H1 (cell line): Measurements from ENCODE around the gene PTCH1. TPM values are rescaled to one million over a fixed set of nuclear protein-coding genes. Genes with fewer than 3 reads are reported as not detected.

Experiments
- ATF2 ChIP-seq: IDR thresholded peaks from 2 replicates; pipeline ENCODE4 v1.6.1; 2012; ENCODE audit warnings: low read length, inconsistent platforms
- CTBP2 ChIP-seq: IDR thresholded peaks from 2 replicates; pipeline ENCODE4 v1.7.0; 2011; ENCODE audit warnings: borderline replicate concordance, mild to moderate bottlenecking, moderate library complexity, mixed read lengths, low read length; ENCODE audit not compliant: insufficient read depth, insufficient read length
- KDM4A ChIP-seq: IDR thresholded peaks from one replicate; pipeline ENCODE4 v1.7.1; 2012; ENCODE audit warnings: low read depth, mild to moderate bottlenecking, moderate library complexity, low read length, inconsistent platforms; ENCODE audit not compliant: severe bottlenecking
- POLR2A ChIP-seq, 2 experiments: IDR thresholded peaks; 1 replicate in 1 of 2; 2 replicates in 1 of 2; pipeline ENCODE4 v1.6.1; 2011; ENCODE audit warnings: low read depth in 2 of 2, low read length in 2 of 2, mild to moderate bottlenecking in 2 of 2; ENCODE audit errors: control extremely low read depth in 1 of 2
- SIN3A ChIP-seq, 2 experiments: IDR thresholded peaks in 1 of 2; conservative IDR thresholded peaks in 1 of 2; 2 replicates each; pipeline ENCODE4 v1.6.1; 2011 to 2012; ENCODE audit warnings: low read length in 2 of 2, improper control_type of control experiment in 1 of 2, low read depth in 1 of 2, mild to moderate bottlenecking in 1 of 2
- polyA plus RNA-seq, 7 experiments: library from polyadenylated mRNA; depleted of rRNA in 3 of 7; stranded (reverse) in 5 of 7; unstranded in 2 of 7; fragments of >200 nt in 5 of 7; fragments of 200-250 nt in 2 of 7; gene quantifications; 1 replicate in 5 of 7; 2 replicates in 1 of 7; 4 replicates in 1 of 7; pipeline versions ENCODE4 v1.2.1 to v1.2.3, GENCODE V29; 2011 to 2013; ENCODE audit warnings: missing spikeins in 2 of 7, mixed read lengths in 2 of 7
- total RNA-seq: library from RNA; stranded (reverse); fragmentation: NEBNext Ultra II Directional; extraction: Animal tissue kit (Norgen Biotek cat#: 25700); gene quantifications from 2 replicates; pipeline ENCODE4 v1.2.1, GENCODE V29; 2021

Gene PTCH1
- total and polyA plus RNA-seq, 2 of the 8 experiments (the other 6 are each of a cell fraction or from before 2014, with no cell fraction given): 6.4 to 34.1 TPM

GRCh38 chr9:95556521-95556920 is 39.8 kb upstream of the PTCH1 start (continued):
- TF ChIP-seq SIN3A (conservative IDR thresholded peaks at IDR 0.05 in 1 of 2, IDR thresholded peaks at IDR 0.05 in 1 of 2; ENCODE audit: low read depth in 1 of 2, low read length in 2 of 2) (no peak), KDM4A (no peak), ATF2 (no peak), POLR2A (IDR thresholded peaks at IDR 0.05; ENCODE audit: control extremely low read depth in 1 of 2, low read depth in 2 of 2, low read length in 2 of 2) (no peak), CTBP2 (no peak)
- TF ChIP-seq, all 59 proteins: peak for 0
